Fibroblast of lung (primary cell): ENCODE results near the gene KRTAP5-6. TPM values are rescaled to one million over a fixed set of nuclear protein-coding genes. Genes with fewer than 3 reads are reported as not detected.

Experiments used
- DNase-seq, 2 donors: peaks; one replicate each; pipeline versions ENCODE4 v3.0.0 to v3.0.0-alpha.2; 2010; ENCODE audit warnings: low read depth in 2 of 2
- H2AFZ ChIP-seq: 2 replicates; pipeline ENCODE4 v1.5.1; 2012; ENCODE audit warnings: low read length, control low read depth, inconsistent platforms
- H3K27ac ChIP-seq: 2 replicates; pipeline ENCODE4 v1.5.1; 2011; ENCODE audit warnings: low read length, control low read depth; ENCODE audit not compliant: insufficient read depth
- H3K27me3 ChIP-seq: 2 replicates; pipeline ENCODE4 v1.5.1; 2011; ENCODE audit warnings: mild to moderate bottlenecking, low read length; ENCODE audit not compliant: control insufficient read depth, insufficient read depth
- H3K36me3 ChIP-seq: 2 replicates; pipeline ENCODE4 v1.5.1; 2011; ENCODE audit warnings: low read length; ENCODE audit not compliant: control insufficient read depth, insufficient read depth
- H3K4me1 ChIP-seq: 2 replicates; pipeline ENCODE4 v1.5.1; 2011; ENCODE audit warnings: low read length; ENCODE audit not compliant: control insufficient read depth, insufficient read depth; ENCODE audit errors: extremely low read depth
- H3K4me2 ChIP-seq: 2 replicates; pipeline ENCODE4 v1.5.1; 2011; ENCODE audit warnings: low read length, control low read depth; ENCODE audit not compliant: insufficient read depth; ENCODE audit errors: extremely low read depth
- H3K4me3 ChIP-seq, 4 experiments: fragments of 200-600 bp in 1 of 4; sonication (generic) in 1 of 4; replicated peaks in 1 of 4; 2 replicates each; pipeline ENCODE4 v1.5.1; 2011 to 2016; ENCODE audit warnings: low read length in 4 of 4, low read depth in 3 of 4, mild to moderate bottlenecking in 3 of 4, control low read depth in 2 of 4, inconsistent platforms in 1 of 4, mixed read lengths in 1 of 4; ENCODE audit not compliant: insufficient read depth in 1 of 4; ENCODE audit errors: control extremely low read depth in 1 of 4
- H3K79me2 ChIP-seq: 2 replicates; pipeline ENCODE4 v1.5.1; 2012; ENCODE audit warnings: mild to moderate bottlenecking, low read length, inconsistent platforms; ENCODE audit not compliant: control insufficient read depth, insufficient read depth
- H3K9ac ChIP-seq: 2 replicates; pipeline ENCODE4 v1.5.1; 2011; ENCODE audit warnings: mild to moderate bottlenecking, low read length, control low read depth; ENCODE audit not compliant: insufficient read depth
- H3K9me3 ChIP-seq: 2 replicates; pipeline ENCODE4 v1.5.1; 2012; ENCODE audit warnings: low read depth, low read length; ENCODE audit not compliant: control insufficient read depth, insufficient read depth
- H4K20me1 ChIP-seq: 2 replicates; pipeline ENCODE4 v1.5.1; 2011; ENCODE audit warnings: low read length; ENCODE audit not compliant: control insufficient read depth, insufficient read depth; ENCODE audit errors: extremely low read depth
- EZH2 ChIP-seq: IDR thresholded peaks from 2 replicates; pipeline ENCODE4 v1.5.1; 2012; ENCODE audit warnings: low read length, control low read depth, mild to moderate bottlenecking; ENCODE audit errors: missing control alignments
- polyA plus RNA-seq, 2 donors: library from polyadenylated mRNA; depleted of rRNA in 1 of 2; stranded (reverse) in 1 of 2; unstranded in 1 of 2; fragments of >200 nt; gene quantifications; 2 replicates each; pipeline ENCODE4 v1.2.1, GENCODE V29; 2011 to 2012; ENCODE audit warnings: missing spikeins in 1 of 2
- total RNA-seq: library from RNA; depleted of rRNA; stranded (reverse); fragments of >200 nt; gene quantifications from 2 replicates; pipeline ENCODE4 v1.2.1, GENCODE V29; 2014
- TF ChIP-seq, protein P1 (sequence below), 2 donors: IDR thresholded peaks in 1 of 2; conservative IDR thresholded peaks in 1 of 2; 1 replicate in 1 of 2; 2 replicates in 1 of 2; pipeline ENCODE4 v1.5.1; 2011 to 2012; ENCODE audit warnings: low read length in 2 of 2, control low read depth in 1 of 2, inconsistent platforms in 1 of 2, low read depth in 1 of 2, mild to moderate bottlenecking in 1 of 2

Gene KRTAP5-6
- total and polyA plus RNA-seq, 2 donors (not counting 1 experiment from before 2014, with no cell fraction given): not detected

DNA sequence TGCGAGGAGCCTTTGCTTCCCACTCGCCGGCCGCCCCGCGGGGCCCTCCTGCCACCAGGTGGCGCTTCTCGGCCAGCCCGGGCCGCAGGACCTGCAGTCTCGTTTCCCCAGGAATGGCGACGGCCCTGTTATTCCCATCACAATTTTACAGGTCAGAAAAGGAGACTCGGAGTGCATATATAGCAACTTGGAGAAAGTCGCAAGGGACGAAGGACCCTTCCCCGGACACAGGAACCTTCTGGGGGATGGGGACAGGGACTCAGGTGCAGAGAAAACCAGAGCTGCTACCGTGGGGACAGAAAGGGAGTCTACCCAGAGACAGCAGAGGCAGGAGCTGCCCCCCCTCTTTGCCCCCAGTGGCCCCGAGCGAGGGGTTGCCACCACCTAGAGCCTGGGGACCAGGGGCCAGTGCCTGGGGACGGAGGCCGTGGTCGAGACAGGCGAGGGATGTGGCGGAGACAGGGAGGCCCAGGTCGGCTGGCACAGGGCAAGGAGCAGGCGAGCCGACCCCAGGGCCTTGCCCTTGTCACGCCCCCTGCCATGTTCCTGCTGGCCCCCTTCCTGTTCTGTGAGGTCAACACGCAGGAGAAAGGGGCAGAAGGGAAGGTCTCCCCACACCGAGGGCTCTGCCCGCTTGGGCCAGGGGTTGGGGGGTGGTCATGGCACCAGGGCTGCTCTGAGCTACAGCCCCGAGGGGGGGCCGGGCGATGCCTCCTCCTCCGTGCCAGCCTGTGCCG, 3.5 kb upstream of the KRTAP5-6 start:
- no peaks in the 10 kb centered on the region for H3K79me2 ChIP-seq
- DNase-seq: peak; percentile 66 to 68
- H3K4me2 ChIP-seq: peak overlapping the region; percentile 70
- no peaks in the 10 kb centered on the region for H4K20me1 ChIP-seq
- no peak overlapping the region for H3K9ac ChIP-seq
- H3K4me1 ChIP-seq: no peaks in the 10 kb centered on the region
- no peaks in the 10 kb centered on the region for H3K36me3 ChIP-seq
- H2AFZ ChIP-seq: peak overlapping the region; percentile 75
- H3K27ac ChIP-seq: no peak overlapping the region
- no peak for TF ChIP-seq EZH2
- TF ChIP-seq, protein P1, sequence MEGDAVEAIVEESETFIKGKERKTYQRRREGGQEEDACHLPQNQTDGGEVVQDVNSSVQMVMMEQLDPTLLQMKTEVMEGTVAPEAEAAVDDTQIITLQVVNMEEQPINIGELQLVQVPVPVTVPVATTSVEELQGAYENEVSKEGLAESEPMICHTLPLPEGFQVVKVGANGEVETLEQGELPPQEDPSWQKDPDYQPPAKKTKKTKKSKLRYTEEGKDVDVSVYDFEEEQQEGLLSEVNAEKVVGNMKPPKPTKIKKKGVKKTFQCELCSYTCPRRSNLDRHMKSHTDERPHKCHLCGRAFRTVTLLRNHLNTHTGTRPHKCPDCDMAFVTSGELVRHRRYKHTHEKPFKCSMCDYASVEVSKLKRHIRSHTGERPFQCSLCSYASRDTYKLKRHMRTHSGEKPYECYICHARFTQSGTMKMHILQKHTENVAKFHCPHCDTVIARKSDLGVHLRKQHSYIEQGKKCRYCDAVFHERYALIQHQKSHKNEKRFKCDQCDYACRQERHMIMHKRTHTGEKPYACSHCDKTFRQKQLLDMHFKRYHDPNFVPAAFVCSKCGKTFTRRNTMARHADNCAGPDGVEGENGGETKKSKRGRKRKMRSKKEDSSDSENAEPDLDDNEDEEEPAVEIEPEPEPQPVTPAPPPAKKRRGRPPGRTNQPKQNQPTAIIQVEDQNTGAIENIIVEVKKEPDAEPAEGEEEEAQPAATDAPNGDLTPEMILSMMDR (conservative IDR thresholded peaks at IDR 0.05 in 1 of 2, IDR thresholded peaks at IDR 0.05 in 1 of 2; ENCODE audit: low read depth in 1 of 2, low read length in 2 of 2): peak; percentile 80 to 86
- peak overlapping the region in 2 of 4 experiments; percentile 30 to 31 for H3K4me3 ChIP-seq
- H3K9me3 ChIP-seq: no peaks in the 10 kb centered on the region
- H3K27me3 ChIP-seq: peaks cover 7% of the 10 kb centered on the region

- Histone ChIP-seq H3K4me3 (no peak overlapping the region), H3K36me3 (no peaks in the 10 kb centered on the region), H3K79me2 (no peaks in the 10 kb centered on the region), H3K27ac (no peak overlapping the region), H3K27me3 (peaks cover 7% of the 10 kb centered on the region), H3K4me1 (no peaks in the 10 kb centered on the region), H4K20me1 (no peaks in the 10 kb centered on the region), H3K9me3 (no peaks in the 10 kb centered on the region), H2AFZ (no peak overlapping the region), H3K9ac (no peak overlapping the region), H3K4me2 (peak overlapping the region; percentile 70)
- peak; percentile 60 to 71 for DNase-seq
- TF ChIP-seq EZH2: no peak
- TF ChIP-seq, protein P1 (conservative IDR thresholded peaks at IDR 0.05 in 1 of 2, IDR thresholded peaks at IDR 0.05 in 1 of 2; ENCODE audit: low read depth in 1 of 2, low read length in 2 of 2): peak; percentile 76 to 81
Observed at GRCh38 chr11:1694064-1694845, 2.7 kb upstream of the KRTAP5-6 start.

GRCh38 chr11:1694846-1695547, 2.0 kb upstream of the KRTAP5-6 start:
- H3K79me2 ChIP-seq: no peaks in the 10 kb centered on the region
- TF ChIP-seq, protein P1 (conservative IDR thresholded peaks at IDR 0.05 in 1 of 2, IDR thresholded peaks at IDR 0.05 in 1 of 2; ENCODE audit: low read depth in 1 of 2, low read length in 2 of 2): no peak
- TF ChIP-seq EZH2: no peak
- no peak overlapping the region for H3K9ac ChIP-seq
- no peak for DNase-seq
- no peak overlapping the region for H3K4me2 ChIP-seq
- H3K27ac ChIP-seq: no peak overlapping the region
- no peak overlapping the region for H3K4me3 ChIP-seq
- H2AFZ ChIP-seq: no peak overlapping the region
- no peaks in the 10 kb centered on the region for H3K4me1 ChIP-seq
- peaks cover 7% of the 10 kb centered on the region for H3K27me3 ChIP-seq
- H3K36me3 ChIP-seq: no peaks in the 10 kb centered on the region
- no peaks in the 10 kb centered on the region for H4K20me1 ChIP-seq
- H3K9me3 ChIP-seq: no peaks in the 10 kb centered on the region
